A673 (cell line): Measurements from ENCODE around the gene UQCC3. TPM values are rescaled to one million over a fixed set of nuclear protein-coding genes. Genes with fewer than 3 reads are reported as not detected.

Source experiments
- BruUV-seq: library from RNA; stranded (reverse); fragments of 400-500 nt; replicated peaks from 2 replicates; lab custom pipeline; 2021; lab: Mats Ljungman, UMichigan
- CTCF ChIA-PET: fragments of 300-600 bp; sonication (Branson Sonifier 250); formaldehyde crosslinking; loops from one replicate; lab custom pipeline; 2022; ENCODE audit warnings: antibody characterized with exemption; lab: Charles Lee
- POLR2A ChIA-PET: fragments of 300-600 bp; sonication (Branson Sonifier 250); formaldehyde crosslinking; loops from one replicate; lab custom pipeline; 2022; ENCODE audit warnings: antibody characterized with exemption; ENCODE audit not compliant: low non-redundant PET; lab: Charles Lee
- DNase-seq: peaks from one replicate; pipeline ENCODE4 v3.0.0-alpha.2; 2015; ENCODE audit warnings: low spot score
- H3K27ac ChIP-seq: fragments of 200-600 bp; sonication (generic); 2 replicates; pipeline ENCODE4 v1.5.1; 2016; ENCODE audit warnings: mixed run types, low read depth, mild to moderate bottlenecking, mixed read lengths, antibody characterized with exemption, low read length; ENCODE audit not compliant: poor library complexity, severe bottlenecking
- H3K27me3 ChIP-seq: fragments of 200-600 bp; sonication (generic); replicated peaks from 2 replicates; pipeline ENCODE4 v1.6.1; 2017; ENCODE audit warnings: mixed run types, low read depth, mild to moderate bottlenecking, mixed read lengths, antibody characterized with exemption, low read length; ENCODE audit not compliant: insufficient read depth, poor library complexity
- H3K36me3 ChIP-seq: fragments of 200-600 bp; sonication (generic); 2 replicates; pipeline ENCODE4 v1.6.1; 2016; ENCODE audit warnings: mixed run types, mild to moderate bottlenecking, mixed read lengths, antibody characterized with exemption, low read length; ENCODE audit not compliant: insufficient read depth, poor library complexity, severe bottlenecking
- H3K4me1 ChIP-seq: fragments of 200-600 bp; sonication (generic); 2 replicates; pipeline ENCODE4 v1.6.1; 2017; ENCODE audit warnings: mixed run types, mild to moderate bottlenecking, mixed read lengths, antibody characterized with exemption, low read length; ENCODE audit not compliant: insufficient read depth, poor library complexity, severe bottlenecking
- H3K4me3 ChIP-seq: fragments of 200-600 bp; sonication (generic); 2 replicates; pipeline ENCODE4 v1.5.1; 2016; ENCODE audit warnings: low read depth, mixed run types, mild to moderate bottlenecking, mixed read lengths, low read length; ENCODE audit not compliant: poor library complexity, severe bottlenecking
- H3K9me3 ChIP-seq: fragments of 200-600 bp; sonication (generic); 2 replicates; pipeline ENCODE4 v1.6.1; 2016; ENCODE audit warnings: mixed run types, low read depth, mild to moderate bottlenecking, mixed read lengths, antibody characterized with exemption, low read length; ENCODE audit not compliant: poor library complexity, severe bottlenecking
- CTCF ChIP-seq: fragments of 300-800, 200-600 bp; sonication (generic); conservative IDR thresholded peaks from 2 replicates; pipeline ENCODE4 v1.5.1; 2017; ENCODE audit warnings: low read depth, mild to moderate bottlenecking, antibody characterized with exemption, low read length, moderate library complexity, mixed read lengths
- EZH2 ChIP-seq: fragments of 200-600 bp; sonication (generic); IDR thresholded peaks from 2 replicates; pipeline ENCODE4 v1.6.1; 2017; ENCODE audit warnings: borderline replicate concordance, low read depth, mild to moderate bottlenecking, mixed read lengths, antibody characterized with exemption, low read length; ENCODE audit not compliant: poor library complexity, severe bottlenecking
- intact Hi-C: fragments of 100-400 bp; cut with micrococcal nuclease; formaldehyde crosslinking; loops from one replicate; pipeline ENCODE4 v1.10.0; 2022; ENCODE audit not compliant: unreplicated experiment
- total RNA-seq: library from RNA; stranded (reverse); gene quantifications from 2 replicates; pipeline ENCODE4 v1.2.3, GENCODE V29; 2021

UQCC3 gene
- total RNA-seq, 1 experiment from 2014 or later: 28.0 TPM

- POLR2A ChIA-PET: interaction anchor here (0.7 kb wide), 1 partner anchor 8 kb away, joined by 3 read pairs; the partner anchor contains the start of gene HNRNPUL2
- H3K27me3 ChIP-seq: no peaks in the 10 kb centered on the region
- intact Hi-C loops: no loop called here
- peak; percentile 57 for DNase-seq
- no peak overlapping the region for H3K27ac ChIP-seq
- CTCF ChIA-PET: no interaction called here
- peaks cover 97% of the 10 kb centered on the region for H3K36me3 ChIP-seq
- TF ChIP-seq CTCF (no peak), EZH2 (no peak)
- no peak overlapping the region for H3K4me3 ChIP-seq
- peaks cover 4% of the 10 kb centered on the region for H3K4me1 ChIP-seq
- no peaks in the 10 kb centered on the region for H3K9me3 ChIP-seq
- no TSS peak for BruUV-seq
These were observed 48.0 kb downstream of the UQCC3 start for GRCh38 chr11:62719302-62719978.

GRCh38 chr11:62721994-62722393, 50.5 kb downstream of the UQCC3 start:
- TF ChIP-seq CTCF (peak; percentile 50), EZH2 (no peak)
- ChIA-PET POLR2A (no interaction called here), CTCF (no interaction called here)
- Histone ChIP-seq H3K27me3 (no peaks in the 10 kb centered on the region), H3K4me1 (peaks cover 8% of the 10 kb centered on the region), H3K27ac (peak overlapping the region; percentile 10), H3K4me3 (no peak overlapping the region), H3K9me3 (no peaks in the 10 kb centered on the region), H3K36me3 (peaks cover 82% of the 10 kb centered on the region)
- peak; percentile 84 for DNase-seq
- intact Hi-C loops: no loop called here
- BruUV-seq: TSS peak; percentile 68

Other genes with a start within 250 kb of the UQCC3 start
- 71.7 and 73.0 TPM in 2 replicates for gene AHNAK, start 124.9 kb upstream of the UQCC3 start, total RNA-seq
- 1,804 and 1,817 TPM in 2 replicates for gene EEF1G, start 97.8 kb upstream of the UQCC3 start, total RNA-seq
- gene TUT1, start 80.2 kb upstream of the UQCC3 start, total RNA-seq: 27.3 and 27.6 TPM in 2 replicates
- gene MTA2, start 69.8 kb upstream of the UQCC3 start, total RNA-seq: 241 and 243 TPM in 2 replicates
- gene EML3, start 58.9 kb upstream of the UQCC3 start, total RNA-seq: 21.3 and 30.4 TPM in 2 replicates
- 1.1 and 1.3 TPM in 2 replicates for gene ROM1, start 58.4 kb upstream of the UQCC3 start, total RNA-seq
- 64.7 and 68.2 TPM in 2 replicates for gene B3GAT3, start 49.7 kb upstream of the UQCC3 start, total RNA-seq
- 475 and 489 TPM in 2 replicates for gene GANAB, start 25.1 kb upstream of the UQCC3 start, total RNA-seq
- gene INTS5, start 18.4 kb upstream of the UQCC3 start, total RNA-seq: 29.3 and 30.0 TPM in 2 replicates
- gene C11orf98, start 6.5 kb upstream of the UQCC3 start, total RNA-seq: 124 and 141 TPM in 2 replicates
- 59.7 and 68.8 TPM in 2 replicates for gene CSKMT, start 6.4 kb upstream of the UQCC3 start, total RNA-seq
- 7.1 and 7.8 TPM in 2 replicates for gene LBHD1, start 594 bp downstream of the UQCC3 start, total RNA-seq
- gene UBXN1, start 7.4 kb downstream of the UQCC3 start, total RNA-seq: 143 and 147 TPM in 2 replicates
- gene LRRN4CL, start 17.9 kb downstream of the UQCC3 start, total RNA-seq: 0.37 and 0.52 TPM in 2 replicates
- gene BSCL2, start 35.8 kb downstream of the UQCC3 start, total RNA-seq: 123 and 132 TPM in 2 replicates
- 0.45 and 0.72 TPM in 2 replicates for gene GNG3, start 36.0 kb downstream of the UQCC3 start, total RNA-seq
- gene HNRNPUL2, start 55.8 kb downstream of the UQCC3 start, total RNA-seq: 104 and 105 TPM in 2 replicates
- gene TTC9C, start 56.8 kb downstream of the UQCC3 start, total RNA-seq: 66.5 and 66.8 TPM in 2 replicates
- gene ZBTB3, start 82.5 kb downstream of the UQCC3 start, total RNA-seq: 12.0 and 13.1 TPM in 2 replicates
- 159 and 166 TPM in 2 replicates for gene POLR2G, start 89.9 kb downstream of the UQCC3 start, total RNA-seq
- gene TAF6L, start 99.7 kb downstream of the UQCC3 start, total RNA-seq: 70.0 and 70.9 TPM in 2 replicates
- 46.6 and 52.1 TPM in 2 replicates for gene TMEM179B, start 115.7 kb downstream of the UQCC3 start, total RNA-seq
- gene TMEM223, start 120.3 kb downstream of the UQCC3 start, total RNA-seq: 23.4 and 29.3 TPM in 2 replicates
- gene NXF1, start 133.8 kb downstream of the UQCC3 start, total RNA-seq: 78.8 and 82.0 TPM in 2 replicates
- gene STX5, start 160.4 kb downstream of the UQCC3 start, total RNA-seq: 29.2 and 38.1 TPM in 2 replicates
- 0.77 TPM in 1 of 2 replicates, not detected in the other for gene TEX54, start 161.2 kb downstream of the UQCC3 start, total RNA-seq
- gene WDR74, start 167.9 kb downstream of the UQCC3 start, total RNA-seq: 147 and 155 TPM in 2 replicates
- gene SLC3A2, start 209.2 kb downstream of the UQCC3 start, total RNA-seq: 480 and 511 TPM in 2 replicates
- gene CHRM1, start 249.7 kb downstream of the UQCC3 start, total RNA-seq: 0.17 and 0.41 TPM in 2 replicates